GM06990 (cell line): ENCODE measurements around the gene DSCAM.

Experiments
- DNase-seq: peaks from one replicate; pipeline ENCODE4 v3.0.0-alpha.2; 2011; ENCODE audit not compliant: insufficient read length; ENCODE audit errors: extremely low read depth
- H3K27me3 ChIP-seq: replicated peaks from 2 replicates; pipeline ENCODE4 v1.6.0; 2011; ENCODE audit warnings: low read length; ENCODE audit not compliant: control insufficient read depth, insufficient read depth
- H3K36me3 ChIP-seq: 2 replicates; pipeline ENCODE4 v1.5.1; 2011; ENCODE audit warnings: low read length; ENCODE audit not compliant: control insufficient read depth, insufficient read depth
- H3K4me3 ChIP-seq: replicated peaks from 2 replicates; pipeline ENCODE4 v1.5.1; 2011; ENCODE audit warnings: low read depth, mild to moderate bottlenecking, control low read depth, low read length
- CTCF ChIP-seq: IDR thresholded peaks from 2 replicates; pipeline ENCODE4 v1.5.1; 2011; ENCODE audit warnings: low read length, control low read depth, mild to moderate bottlenecking, inconsistent platforms; ENCODE audit not compliant: insufficient read depth, poor library complexity, severe bottlenecking

DSCAM gene

DNA sequence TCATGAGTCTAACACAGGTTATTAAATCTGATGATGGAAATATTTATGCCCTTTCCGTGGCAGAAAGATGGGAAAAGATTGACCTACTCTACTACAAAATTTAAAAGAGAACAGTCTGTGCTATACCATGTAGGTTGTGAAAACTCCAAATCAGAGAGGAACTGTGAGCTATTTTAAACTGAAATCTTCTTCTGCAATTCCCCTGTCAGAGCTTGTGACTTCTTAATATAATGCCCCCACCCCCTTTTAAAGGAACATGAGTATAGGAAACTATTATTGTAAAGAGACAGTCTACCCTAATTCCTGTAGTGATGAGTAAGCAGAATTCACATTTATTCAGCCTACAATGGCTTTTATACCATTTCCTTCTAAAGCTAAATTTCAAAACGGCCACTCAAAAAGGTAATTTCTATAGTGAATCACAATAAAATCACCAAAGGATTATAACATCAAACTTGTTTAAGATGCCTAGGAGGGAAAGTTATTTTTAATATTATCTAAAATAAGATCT, 11.7 kb downstream of the DSCAM start:
- H3K36me3 ChIP-seq = no peaks in the 10 kb centered on the region
- no peak for DNase-seq
- no peaks in the 10 kb centered on the region for H3K27me3 ChIP-seq
- no peak overlapping the region for H3K4me3 ChIP-seq
- TF ChIP-seq CTCF = no peak

GRCh38 chr21:40833184-40833583, 13.8 kb downstream of the DSCAM start:
- H3K36me3 ChIP-seq = no peaks in the 10 kb centered on the region
- no peak for TF ChIP-seq CTCF
- H3K27me3 ChIP-seq = no peaks in the 10 kb centered on the region
- no peak for DNase-seq
- no peak overlapping the region for H3K4me3 ChIP-seq

- no peaks in the 10 kb centered on the region for H3K36me3 ChIP-seq
- H3K4me3 ChIP-seq = no peak overlapping the region
- DNase-seq = no peak
- no peak for TF ChIP-seq CTCF
- H3K27me3 ChIP-seq = no peaks in the 10 kb centered on the region
These were observed 14.6 kb downstream of the DSCAM start for GRCh38 chr21:40832316-40832715.

- no peaks in the 10 kb centered on the region for H3K27me3 ChIP-seq
- H3K36me3 ChIP-seq = no peaks in the 10 kb centered on the region
- TF ChIP-seq CTCF = no peak
- no peak for DNase-seq
- no peak overlapping the region for H3K4me3 ChIP-seq
These were observed 16.1 kb downstream of the DSCAM start for GRCh38 chr21:40830836-40831235.

DNA sequence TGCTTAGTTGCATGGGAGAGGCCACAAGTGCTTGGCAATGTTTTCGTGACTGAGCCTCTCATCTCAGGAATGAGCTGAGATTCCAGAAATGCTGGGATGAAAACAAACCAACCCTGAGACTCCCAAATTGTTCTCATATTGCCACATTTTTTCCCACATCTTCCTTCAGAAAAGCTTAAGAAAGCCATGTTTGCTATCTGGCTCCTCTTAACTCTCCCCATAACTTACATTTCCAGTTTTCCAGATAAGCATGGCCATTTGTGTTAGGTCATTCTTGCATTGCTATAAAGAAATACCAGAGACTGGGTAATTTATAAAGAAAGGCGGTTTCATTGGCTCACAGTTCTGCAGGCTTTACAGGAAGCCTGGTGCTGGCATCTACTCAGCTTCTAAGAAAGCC, 17.2 kb downstream of the DSCAM start:
- Histone ChIP-seq H3K27me3 (no peaks in the 10 kb centered on the region), H3K36me3 (no peaks in the 10 kb centered on the region), H3K4me3 (no peak overlapping the region)
- DNase-seq = no peak
- TF ChIP-seq CTCF = no peak

DNA sequence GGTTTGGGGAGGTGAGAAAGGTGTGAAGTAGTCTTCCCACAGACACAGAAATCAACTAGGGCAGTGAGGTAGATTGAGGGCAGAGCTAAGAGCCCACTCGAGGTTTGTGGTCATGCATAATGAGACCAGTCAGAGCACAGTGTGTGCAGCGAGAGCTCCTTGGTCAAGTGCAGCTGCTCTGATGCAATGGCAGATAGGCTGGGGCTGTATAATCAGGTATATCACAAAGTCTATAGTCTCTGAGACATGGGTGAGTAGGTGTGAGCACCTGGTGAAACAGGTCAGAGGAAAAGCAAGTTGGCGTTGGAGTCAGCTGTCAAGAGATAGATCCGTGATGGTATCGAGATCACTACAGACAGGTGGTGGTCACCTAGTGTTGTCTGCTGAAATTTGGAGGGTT, 17.6 kb downstream of the DSCAM start:
- H3K36me3 ChIP-seq = no peaks in the 10 kb centered on the region
- TF ChIP-seq CTCF = no peak
- no peak for DNase-seq
- no peaks in the 10 kb centered on the region for H3K27me3 ChIP-seq
- H3K4me3 ChIP-seq = no peak overlapping the region
